Common myeloid progenitor, CD34-positive (primary cell): Measurements from ENCODE around the gene DUSP16.
"Not testable (repeated sequence)": the region's sequence is repeated elsewhere in the genome, so short reads cannot be mapped to it uniquely, and the experiment has no call there.

ENCODE experiments used
- CTCF ChIA-PET: fragments of 350-600 bp; sonication (Branson Sonifier 250); formaldehyde crosslinking; loops from one replicate; lab custom pipeline; 2021; ENCODE audit warnings: antibody characterized with exemption; lab: Charles Lee
- POLR2A ChIA-PET: fragments of 350-600 bp; sonication (Branson Sonifier 250); formaldehyde crosslinking; loops from one replicate; lab custom pipeline; 2021; ENCODE audit warnings: antibody characterized with exemption; lab: Charles Lee
- DNase-seq, 3 donors: peaks; one replicate each; pipeline versions ENCODE4 v3.0.0 to v3.0.0-alpha.2; 2013
- H3K27ac ChIP-seq, 2 experiments: 1 replicate in 1 of 2; 2 replicates in 1 of 2; pipeline ENCODE4 v1.7.0; 2013; ENCODE audit warnings: inconsistent platforms in 2 of 2, low read length in 2 of 2, mild to moderate bottlenecking in 2 of 2, low read depth in 1 of 2, moderate library complexity in 1 of 2; ENCODE audit not compliant: severe bottlenecking in 2 of 2, insufficient read depth in 1 of 2, poor library complexity in 1 of 2
- H3K27me3 ChIP-seq, 5 experiments: replicated peaks in 2 of 5; 1 replicate in 3 of 5; 2 replicates in 2 of 5; pipeline versions ENCODE4 v1.6.1 to v1.7.0; 2013; ENCODE audit warnings: low read length in 4 of 5, mild to moderate bottlenecking in 2 of 5, moderate library complexity in 2 of 5, inconsistent platforms in 1 of 5; ENCODE audit not compliant: insufficient read depth in 5 of 5, control insufficient read depth in 4 of 5
- H3K36me3 ChIP-seq, 4 experiments: 1 replicate in 2 of 4; 2 replicates in 2 of 4; pipeline versions ENCODE4 v1.6.1 to v1.7.0; 2013; ENCODE audit warnings: low read length in 3 of 4, control low read depth in 1 of 4, mild to moderate bottlenecking in 1 of 4; ENCODE audit not compliant: control insufficient read depth in 4 of 4, insufficient read depth in 4 of 4
- H3K4me1 ChIP-seq, 4 experiments: 1 replicate in 3 of 4; 2 replicates in 1 of 4; pipeline versions ENCODE4 v1.6.1 to v1.7.1; 2013; ENCODE audit warnings: low read length in 3 of 4, mild to moderate bottlenecking in 3 of 4, control low read depth in 1 of 4, inconsistent platforms in 1 of 4, moderate library complexity in 1 of 4; ENCODE audit not compliant: control insufficient read depth in 4 of 4, insufficient read depth in 4 of 4; ENCODE audit errors: control extremely low read depth in 1 of 4
- H3K4me3 ChIP-seq, 7 experiments: 1 replicate in 4 of 7; 2 replicates in 3 of 7; pipeline versions ENCODE4 v1.5.1 to v1.7.0; 2013; ENCODE audit warnings: mild to moderate bottlenecking in 7 of 7, low read length in 6 of 7, moderate library complexity in 6 of 7, inconsistent platforms in 2 of 7, low read depth in 2 of 7, control low read depth in 1 of 7; ENCODE audit not compliant: insufficient read depth in 4 of 7, control insufficient read depth in 1 of 7; ENCODE audit errors: extremely low read depth in 1 of 7
- H3K9me3 ChIP-seq, 5 experiments: 1 replicate in 4 of 5; 2 replicates in 1 of 5; pipeline versions ENCODE4 v1.6.1 to v1.7.1; 2013; ENCODE audit warnings: low read length in 4 of 5, mild to moderate bottlenecking in 2 of 5, inconsistent platforms in 1 of 5, low read depth in 1 of 5, moderate library complexity in 1 of 5; ENCODE audit not compliant: control insufficient read depth in 4 of 5, insufficient read depth in 2 of 5; ENCODE audit errors: control extremely low read depth in 1 of 5
- WGBS: methylation state at CpG from one replicate; pipeline ENCODE4 v1.1.5; 2013; ENCODE audit not compliant: insufficient coverage; 5-methylcytosine and 5-hydroxymethylcytosine counted together

The DUSP16 gene

DNA sequence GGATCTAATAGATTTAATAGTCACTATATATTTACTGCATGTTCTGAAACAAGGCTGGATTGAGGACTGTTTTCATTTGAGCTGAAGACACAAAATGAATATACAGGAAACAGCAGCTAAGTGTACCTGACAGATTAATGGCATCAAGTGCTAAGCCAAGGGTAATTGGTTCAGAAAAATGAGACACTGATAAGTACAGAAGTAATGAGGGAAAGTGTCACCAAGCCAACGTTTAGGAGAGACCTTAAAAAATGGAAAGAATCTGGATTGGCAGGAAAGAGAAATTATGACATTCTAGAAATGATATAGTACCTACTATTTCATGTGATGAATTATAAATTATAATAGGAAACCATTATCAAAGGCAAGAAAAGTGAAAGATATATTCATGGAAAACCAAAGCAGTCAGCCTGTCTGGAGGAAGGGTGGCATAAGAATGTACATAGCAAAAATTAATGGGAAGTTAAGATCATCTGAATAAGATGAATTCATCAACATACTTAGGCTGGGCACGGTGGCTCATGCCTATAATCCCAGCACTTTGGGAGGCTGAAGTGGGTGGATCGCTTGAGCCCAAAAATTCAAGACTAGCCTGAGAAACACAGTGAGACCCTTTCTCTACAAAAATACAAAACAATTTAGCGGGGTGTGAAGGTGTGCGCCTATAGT, 21.0 kb upstream of the DUSP16 start:
- Histone ChIP-seq H3K4me3 (no peak overlapping the region), H3K36me3 (no peaks in the 10 kb centered on the region), H3K9me3 (no peaks in the 10 kb centered on the region), H3K27me3 (no peaks in the 10 kb centered on the region), H3K4me1 (no peaks in the 10 kb centered on the region), H3K27ac (no peak overlapping the region)
- ChIA-PET POLR2A (no interaction called here), CTCF (no interaction called here)
- no CpG with 5 or more reads among the region's 5 CpGs for whole genome bisulfite sequencing
- DNase-seq, result no peak

DNA sequence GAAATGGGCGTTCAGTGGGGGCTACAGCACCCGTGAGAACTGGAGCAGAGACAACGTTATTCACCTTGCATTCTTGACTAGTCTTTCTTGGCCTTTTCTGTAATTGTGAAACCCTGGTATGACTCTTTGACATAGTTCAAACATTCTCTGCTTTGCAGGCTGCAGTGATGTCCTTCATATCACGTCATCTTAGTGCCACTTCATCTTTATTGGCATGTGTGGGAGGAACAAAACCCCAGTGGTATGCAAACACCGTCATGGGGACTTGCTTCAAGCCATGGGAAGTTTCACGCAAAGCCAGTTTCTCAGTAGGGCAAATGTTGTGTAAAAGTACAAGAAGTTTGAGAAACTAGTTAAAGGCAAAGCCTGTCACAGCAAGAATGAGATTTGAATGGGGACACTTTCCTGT, 20.2 kb upstream of the DUSP16 start:
- POLR2A ChIA-PET, result no interaction called here
- no peaks in the 10 kb centered on the region for H3K27me3 ChIP-seq

DNA sequence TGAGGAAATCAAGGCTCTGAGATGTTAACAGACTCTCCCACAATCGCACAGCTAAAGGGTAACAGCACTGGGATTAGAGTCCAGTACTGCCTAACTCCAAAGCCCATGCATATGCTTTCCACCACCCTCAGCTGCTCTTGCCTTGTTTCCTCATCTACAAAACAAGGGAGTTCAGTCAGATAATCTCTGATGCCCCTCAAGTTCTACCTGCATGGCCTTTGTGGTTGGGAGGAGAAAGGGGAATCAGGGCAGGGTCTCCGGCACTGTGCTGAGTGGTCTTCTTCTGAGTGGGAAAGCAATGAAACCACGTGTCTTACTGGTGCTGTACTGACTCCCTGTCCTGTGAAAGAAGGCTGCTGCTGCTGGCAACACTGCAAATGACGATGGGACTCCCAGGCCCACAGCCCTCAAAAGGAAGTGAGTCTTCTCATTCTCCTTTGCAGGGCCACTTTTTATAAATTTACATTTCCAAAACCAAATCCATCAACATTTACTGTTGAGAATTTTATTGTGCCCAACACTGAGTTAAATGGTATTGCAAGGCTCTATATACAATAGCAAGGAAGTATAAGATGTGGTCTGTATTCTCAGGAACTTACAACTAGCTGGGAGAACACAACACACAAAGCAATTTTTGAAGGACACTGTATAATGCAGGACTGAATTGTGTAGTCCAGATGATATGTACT, 19.7 kb upstream of the DUSP16 start:
- ChIA-PET POLR2A (no interaction called here), CTCF (no interaction called here)
- no peaks in the 10 kb centered on the region for H3K4me1 ChIP-seq
- no peaks in the 10 kb centered on the region for H3K27me3 ChIP-seq
- H3K9me3 ChIP-seq, result no peaks in the 10 kb centered on the region
- WGBS, result 85% methylated on average over 3 of the region's 4 CpGs
- no peak overlapping the region for H3K4me3 ChIP-seq
- no peak overlapping the region for H3K27ac ChIP-seq
- no peaks in the 10 kb centered on the region for H3K36me3 ChIP-seq
- no peak for DNase-seq

More for the DNA sequence above, 20.2 kb upstream of the DUSP16 start:
- Histone ChIP-seq H3K9me3 (no peaks in the 10 kb centered on the region), H3K27ac (no peak overlapping the region), H3K36me3 (no peaks in the 10 kb centered on the region), H3K4me3 (no peak overlapping the region), H3K4me1 (no peaks in the 10 kb centered on the region)
- CTCF ChIA-PET, result no interaction called here
- WGBS, result 95% methylated on average over 5 of the region's 6 CpGs
- no peak for DNase-seq

DNA sequence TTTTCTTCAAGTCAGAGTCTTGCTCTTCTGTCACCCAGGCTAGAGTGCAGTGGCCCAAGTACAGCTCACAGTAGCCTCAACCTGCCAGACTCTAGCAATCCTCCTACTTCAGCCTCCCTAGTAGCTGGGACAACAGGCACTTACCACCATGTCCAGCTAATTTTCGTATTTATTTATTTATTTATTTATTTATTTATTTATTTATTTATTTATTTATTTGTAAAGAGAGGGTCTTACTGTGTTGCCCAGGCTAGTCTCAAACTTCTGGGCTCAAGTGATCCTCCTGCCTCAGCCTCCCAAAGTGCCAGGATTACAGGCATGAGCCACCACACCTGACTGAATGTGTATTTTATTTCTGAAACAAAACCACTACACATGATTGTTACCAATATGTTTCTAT, 18.1 kb upstream of the DUSP16 start:
- H3K27me3 ChIP-seq, POLR2A ChIA-PET, DNase-seq, H3K4me3 ChIP-seq, H3K27ac ChIP-seq, H3K36me3 ChIP-seq, H3K4me1 ChIP-seq, H3K9me3 ChIP-seq: not testable (repeated sequence)
- CTCF ChIA-PET, result interaction anchor here (1.0 kb wide), 1 partner anchor 18 kb away, joined by 4 read pairs; the partner anchor contains the start of gene DUSP16
- WGBS, result no CpG with 5 or more reads among the region's 1 CpG

DNA sequence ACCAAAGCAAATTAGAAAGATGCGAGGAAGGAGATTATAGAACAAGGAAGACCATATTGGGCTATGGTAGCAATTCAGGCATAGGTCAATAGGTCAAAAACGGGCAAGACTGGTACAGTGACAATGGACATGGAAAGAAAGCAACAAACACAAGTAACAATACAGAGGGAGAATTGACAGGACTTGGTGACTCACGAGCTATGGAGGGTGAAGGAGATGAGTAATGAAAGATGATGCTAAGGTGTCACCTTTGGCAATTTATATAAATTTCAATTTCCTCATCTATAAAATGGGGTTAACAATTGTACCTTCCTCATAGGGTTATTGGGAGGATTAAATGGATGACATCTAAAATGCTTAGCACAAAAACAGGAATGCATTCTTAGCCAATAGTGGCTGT, 15.1 kb upstream of the DUSP16 start:
- Histone ChIP-seq H3K4me1 (no peaks in the 10 kb centered on the region), H3K27me3 (no peaks in the 10 kb centered on the region), H3K9me3 (no peaks in the 10 kb centered on the region), H3K36me3 (no peaks in the 10 kb centered on the region), H3K4me3 (no peak overlapping the region), H3K27ac (no peak overlapping the region)
- CTCF ChIA-PET, result interaction anchor here (1.0 kb wide), 1 partner anchor 24 kb away, joined by 4 read pairs; no protein-coding TSS in a partner anchor
- POLR2A ChIA-PET, result no interaction called here
- WGBS, result no CpG with 5 or more reads among the region's 3 CpGs
- DNase-seq, result no peak

DNA sequence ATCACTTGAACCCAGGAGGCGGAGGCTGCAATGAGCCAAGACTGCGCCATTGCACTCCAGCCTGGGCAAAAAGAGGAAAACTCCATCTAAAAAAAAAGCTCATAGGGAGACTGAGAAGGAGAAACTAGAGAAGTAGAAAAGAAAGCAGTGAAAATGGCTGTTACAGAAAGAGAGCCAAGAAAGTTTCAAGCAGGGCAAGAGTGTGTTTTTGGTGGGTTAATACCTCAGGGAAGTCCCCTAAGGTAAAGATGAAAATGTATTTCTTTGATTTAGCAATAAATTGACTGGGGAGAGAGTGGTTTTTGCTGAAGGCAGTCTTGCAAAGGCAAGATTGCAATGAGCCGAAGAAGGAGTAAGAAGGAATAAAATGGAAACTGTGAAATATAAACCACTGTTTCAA, 10.0 kb upstream of the DUSP16 start:
- 100% methylated on average over 2 of the region's 3 CpGs for WGBS
- no peaks in the 10 kb centered on the region for H3K9me3 ChIP-seq
- no peak overlapping the region for H3K27ac ChIP-seq
- no peaks in the 10 kb centered on the region for H3K36me3 ChIP-seq
- POLR2A ChIA-PET, result no interaction called here
- no peaks in the 10 kb centered on the region for H3K4me1 ChIP-seq
- H3K4me3 ChIP-seq, result no peak overlapping the region
- no peaks in the 10 kb centered on the region for H3K27me3 ChIP-seq
- CTCF ChIA-PET, result interaction anchor here (1.5 kb wide), 1 partner anchor 8 kb away, joined by 3 read pairs; no protein-coding TSS in a partner anchor
- DNase-seq, result no peak

DNA sequence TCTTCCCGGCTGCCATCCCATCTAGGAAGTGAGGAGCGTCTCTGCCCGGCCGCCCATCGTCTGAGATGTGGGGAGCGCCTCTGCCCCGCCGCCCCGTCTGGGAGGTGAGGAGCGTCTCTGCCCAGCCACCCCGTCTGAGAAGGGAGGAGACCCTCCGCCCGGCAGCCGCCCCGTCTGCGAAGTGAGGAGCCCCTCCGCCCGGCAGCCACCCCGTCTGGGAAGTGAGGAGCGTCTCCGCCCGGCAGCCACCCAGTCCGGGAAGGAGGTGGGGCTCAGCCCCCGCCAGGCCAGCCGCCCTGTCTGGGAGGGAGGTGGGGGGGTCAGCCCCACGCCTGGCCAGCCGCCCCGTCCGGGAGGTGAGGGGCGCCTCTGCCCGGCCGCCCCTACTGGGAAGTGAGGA, 3.3 kb upstream of the DUSP16 start:
- H3K27ac ChIP-seq, H3K9me3 ChIP-seq, DNase-seq, H3K4me3 ChIP-seq, CTCF ChIA-PET, POLR2A ChIA-PET, H3K36me3 ChIP-seq, H3K27me3 ChIP-seq: not testable (repeated sequence)
- 60% methylated on average over 1 of the region's 32 CpGs for WGBS
- H3K4me1 ChIP-seq, result peaks cover 6 to 11% (median 7%) of the 10 kb centered on the region in 4 experiments
